AG09319 (cell line): Measurements from ENCODE around the gene MRPS23.

Source experiments
- DNase-seq: peaks from one replicate; pipeline ENCODE4 v3.0.0-alpha.2; 2010; ENCODE audit warnings: low read depth; ENCODE audit errors: extremely low read depth
- CTCF ChIP-seq: IDR thresholded peaks from 2 replicates; pipeline ENCODE4 v1.5.1; 2011; ENCODE audit warnings: low read depth, mild to moderate bottlenecking, inconsistent platforms, low read length, moderate library complexity

MRPS23 gene

GRCh38 chr17:57861000-57861789 is 11.4 kb upstream of the MRPS23 start:
- no peak for DNase-seq
- no peak for TF ChIP-seq CTCF

- no peak for TF ChIP-seq CTCF
- no peak for DNase-seq
Observed at GRCh38 chr17:57860414-57860999, 10.7 kb upstream of the MRPS23 start.

GRCh38 chr17:57859601-57860413 is 10.0 kb upstream of the MRPS23 start:
- DNase-seq = no peak
- no peak for TF ChIP-seq CTCF

- DNase-seq = no peak
- TF ChIP-seq CTCF = no peak
Observed at GRCh38 chr17:57858838-57859237, 9.0 kb upstream of the MRPS23 start.

GRCh38 chr17:57856792-57857620 is 7.2 kb upstream of the MRPS23 start:
- TF ChIP-seq CTCF = no peak
- no peak for DNase-seq

- no peak for DNase-seq
- no peak for TF ChIP-seq CTCF
Observed at GRCh38 chr17:57855391-57856035, 5.7 kb upstream of the MRPS23 start.
